B cell (primary cell): ENCODE data around the gene BANF2.

Experiments
- CTCF ChIP-seq: fragments of 200-600 bp; IDR thresholded peaks from one replicate; pipeline ENCODE4 v1.8.0; 2022; ENCODE audit warnings: antibody characterized with exemption, mild to moderate bottlenecking
- EZH2 ChIP-seq: IDR thresholded peaks from 2 replicates; pipeline ENCODE4 v1.6.1; 2012; ENCODE audit warnings: borderline replicate concordance, low read depth, mild to moderate bottlenecking, moderate library complexity, low read length; ENCODE audit not compliant: insufficient read depth, poor library complexity, severe bottlenecking

GRCh38 chr20:17711267-17711627, 11.5 kb downstream of the BANF2 start:
- TF ChIP-seq CTCF (no peak), EZH2 (no peak)
